ENCODE measurements around the gene NCAPH2.

DNA sequence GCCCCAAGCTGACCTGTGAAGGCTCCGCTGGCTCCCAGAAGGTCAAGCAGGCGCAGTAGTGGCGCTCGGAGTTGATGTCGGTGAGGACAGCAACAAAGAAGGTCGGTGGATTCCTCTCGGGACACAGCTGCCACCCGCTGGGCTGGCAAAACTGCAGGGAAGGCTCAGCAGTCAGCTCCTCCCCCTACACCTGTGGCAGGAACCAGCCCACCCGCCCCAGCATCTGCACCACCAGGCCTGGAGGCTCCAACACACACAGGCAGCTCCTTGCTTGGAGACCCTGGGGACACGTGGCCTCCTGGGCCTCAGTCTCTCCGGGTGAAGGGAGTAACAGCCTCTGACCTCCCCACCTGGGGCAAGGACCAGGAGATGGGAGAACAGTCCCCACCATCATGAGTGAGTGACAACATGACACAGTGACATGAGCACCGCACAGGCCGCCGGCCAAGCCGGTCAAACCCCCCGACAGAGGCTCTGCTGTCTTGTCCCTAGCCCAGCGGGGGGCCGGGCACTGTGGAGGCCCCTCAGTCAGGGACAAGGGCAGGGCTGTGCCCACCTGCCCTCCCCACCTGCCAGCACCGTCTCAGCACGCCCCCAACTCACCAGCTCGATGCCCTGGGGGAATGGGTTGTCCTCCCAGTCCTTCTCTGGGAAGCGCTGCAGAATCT lies 40.1 kb upstream of the NCAPH2 start:
- TF ChIP-seq GATA2 (IDR thresholded peaks at IDR 0.05; ENCODE audit: low read depth, low read length) (no peak), GATA3 (IDR thresholded peaks at IDR 0.05; ENCODE audit: low read depth, low read length) (no peak)
